Mesodermal cell (in vitro differentiated cells): ENCODE data around the gene PRDM16.

Source experiments
- H3K27ac ChIP-seq: 2 replicates; pipeline ENCODE4 v1.7.0; 2013; ENCODE audit warnings: mild to moderate bottlenecking, low read depth, low read length, moderate library complexity; ENCODE audit not compliant: severe bottlenecking
- H3K36me3 ChIP-seq: 2 replicates; pipeline ENCODE4 v1.7.1; 2013; ENCODE audit warnings: mild to moderate bottlenecking, low read length, moderate library complexity; ENCODE audit not compliant: control insufficient read depth, insufficient read depth
- H3K4me1 ChIP-seq: one replicate; pipeline ENCODE4 v1.7.1; 2013; ENCODE audit warnings: mild to moderate bottlenecking, low read length; ENCODE audit not compliant: insufficient read depth, control insufficient read depth, poor library complexity, severe bottlenecking
- H3K4me3 ChIP-seq: 2 replicates; pipeline ENCODE4 v1.7.0; 2013; ENCODE audit warnings: low read length, control low read depth, mild to moderate bottlenecking; ENCODE audit not compliant: insufficient read depth, poor library complexity, severe bottlenecking; ENCODE audit errors: extremely low read depth
- H3K9me3 ChIP-seq: 2 replicates; pipeline ENCODE4 v1.7.1; 2013; ENCODE audit warnings: mild to moderate bottlenecking, low read length, moderate library complexity; ENCODE audit not compliant: control insufficient read depth
- WGBS, 2 experiments: methylation state at CpG; one replicate each; pipeline ENCODE4 v1.1.5; 2013; ENCODE audit warnings: missing lambda C conversion rate in 2 of 2; ENCODE audit not compliant: insufficient coverage in 2 of 2; 5-methylcytosine and 5-hydroxymethylcytosine counted together

PRDM16 gene

GRCh38 chr1:3119725-3120124 lies 50.7 kb downstream of the PRDM16 start:
- Histone ChIP-seq H3K27ac (no peak overlapping the region), H3K36me3 (no peaks in the 10 kb centered on the region), H3K4me3 (no peak overlapping the region), H3K4me1 (peaks cover 25% of the 10 kb centered on the region), H3K9me3 (no peaks in the 10 kb centered on the region)
- WGBS, 2 experiments, result 79 to 90% methylated on average over 8 to 9 of the region's 10 CpGs

GRCh38 chr1:3120140-3120539 lies 51.1 kb downstream of the PRDM16 start:
- WGBS, 2 experiments, result 89 to 92% methylated on average over 15 to 17 of the region's 17 CpGs
- H3K4me1 ChIP-seq, result peaks cover 25% of the 10 kb centered on the region
- no peaks in the 10 kb centered on the region for H3K36me3 ChIP-seq

GRCh38 chr1:3120994-3121393 lies 52.0 kb downstream of the PRDM16 start:
- Histone ChIP-seq H3K27ac (no peak overlapping the region), H3K36me3 (no peaks in the 10 kb centered on the region), H3K4me3 (no peak overlapping the region), H3K4me1 (peaks cover 25% of the 10 kb centered on the region), H3K9me3 (no peaks in the 10 kb centered on the region)
- WGBS, 2 experiments, result 85 to 91% methylated on average over 9 to 12 of the region's 14 CpGs

More at GRCh38 chr1:3120140-3120539, 51.1 kb downstream of the PRDM16 start:
- Histone ChIP-seq H3K4me3 (no peak overlapping the region), H3K9me3 (no peaks in the 10 kb centered on the region), H3K27ac (no peak overlapping the region)

GRCh38 chr1:3121401-3122210 lies 52.6 kb downstream of the PRDM16 start:
- Histone ChIP-seq H3K4me3 (no peak overlapping the region), H3K9me3 (no peaks in the 10 kb centered on the region), H3K27ac (no peak overlapping the region), H3K36me3 (no peaks in the 10 kb centered on the region), H3K4me1 (peaks cover 25% of the 10 kb centered on the region)
- WGBS, 2 experiments, result 88 to 90% methylated on average over 36 to 37 of the region's 46 CpGs

DNA sequence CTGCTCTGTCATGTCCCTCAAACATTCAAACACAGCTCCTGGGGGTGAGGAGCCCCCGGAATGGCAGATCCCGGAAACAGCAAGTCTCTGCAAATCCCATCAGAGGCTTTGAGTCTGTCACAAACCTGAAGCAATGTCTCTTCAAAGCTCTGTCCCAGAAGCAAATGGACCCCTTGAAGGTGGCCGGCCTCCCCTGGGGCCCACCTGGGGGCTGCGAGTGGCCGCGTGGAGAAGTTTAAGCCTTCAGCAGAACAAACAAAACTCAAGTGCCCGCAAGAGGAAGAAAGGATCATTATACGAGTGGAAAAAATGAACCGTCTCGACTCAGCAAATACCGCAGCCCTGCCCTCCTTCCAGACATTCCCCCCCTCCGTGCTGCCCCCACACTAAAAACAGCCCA lies 53.3 kb downstream of the PRDM16 start:
- 80 to 82% methylated on average over 2 to 4 of the region's 12 CpGs for WGBS, 2 experiments
- Histone ChIP-seq H3K36me3 (no peaks in the 10 kb centered on the region), H3K4me3 (no peak overlapping the region), H3K4me1 (peaks cover 25% of the 10 kb centered on the region), H3K9me3 (no peaks in the 10 kb centered on the region), H3K27ac (no peak overlapping the region)

DNA sequence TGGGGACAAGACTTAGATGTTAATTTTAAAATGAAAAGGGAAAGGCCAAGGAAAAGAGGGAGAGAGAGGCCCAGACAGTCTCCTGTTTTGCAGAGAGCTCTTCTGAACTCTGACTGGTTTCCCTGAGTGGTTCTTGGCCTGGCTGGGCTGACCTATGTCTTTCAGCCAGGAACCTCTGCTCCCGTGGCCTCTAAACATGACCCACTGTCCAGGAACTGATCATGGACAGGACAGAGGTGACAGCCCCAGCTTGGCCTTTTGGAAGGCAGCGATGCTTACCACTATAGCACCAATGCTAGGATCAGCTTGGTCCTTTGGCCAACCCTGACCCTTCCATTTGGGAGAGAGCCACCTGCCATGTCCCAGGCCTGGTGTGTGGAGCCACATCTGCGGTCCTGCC lies 55.2 kb downstream of the PRDM16 start:
- Histone ChIP-seq H3K36me3 (no peaks in the 10 kb centered on the region), H3K4me1 (peaks cover 22% of the 10 kb centered on the region), H3K27ac (no peak overlapping the region), H3K9me3 (no peaks in the 10 kb centered on the region), H3K4me3 (no peak overlapping the region)
- WGBS, 2 experiments, result 87 to 96% methylated on average over 2 to 3 of the region's 3 CpGs

- Histone ChIP-seq H3K9me3 (no peaks in the 10 kb centered on the region), H3K4me3 (no peak overlapping the region), H3K4me1 (peaks cover 14% of the 10 kb centered on the region), H3K36me3 (no peaks in the 10 kb centered on the region), H3K27ac (no peak overlapping the region)
- WGBS, 2 experiments, result 93 to 94% methylated on average over 14 to 15 of the region's 15 CpGs
Observed at GRCh38 chr1:3125078-3125477, 56.1 kb downstream of the PRDM16 start.

GRCh38 chr1:3125546-3126368 lies 56.8 kb downstream of the PRDM16 start:
- 89% methylated on average over 46 of the region's 47 CpGs for WGBS, 2 experiments
- no peak overlapping the region for H3K27ac ChIP-seq
- H3K4me3 ChIP-seq, result no peak overlapping the region
- peaks cover 12% of the 10 kb centered on the region for H3K4me1 ChIP-seq
- H3K36me3 ChIP-seq, result no peaks in the 10 kb centered on the region
- no peaks in the 10 kb centered on the region for H3K9me3 ChIP-seq

DNA sequence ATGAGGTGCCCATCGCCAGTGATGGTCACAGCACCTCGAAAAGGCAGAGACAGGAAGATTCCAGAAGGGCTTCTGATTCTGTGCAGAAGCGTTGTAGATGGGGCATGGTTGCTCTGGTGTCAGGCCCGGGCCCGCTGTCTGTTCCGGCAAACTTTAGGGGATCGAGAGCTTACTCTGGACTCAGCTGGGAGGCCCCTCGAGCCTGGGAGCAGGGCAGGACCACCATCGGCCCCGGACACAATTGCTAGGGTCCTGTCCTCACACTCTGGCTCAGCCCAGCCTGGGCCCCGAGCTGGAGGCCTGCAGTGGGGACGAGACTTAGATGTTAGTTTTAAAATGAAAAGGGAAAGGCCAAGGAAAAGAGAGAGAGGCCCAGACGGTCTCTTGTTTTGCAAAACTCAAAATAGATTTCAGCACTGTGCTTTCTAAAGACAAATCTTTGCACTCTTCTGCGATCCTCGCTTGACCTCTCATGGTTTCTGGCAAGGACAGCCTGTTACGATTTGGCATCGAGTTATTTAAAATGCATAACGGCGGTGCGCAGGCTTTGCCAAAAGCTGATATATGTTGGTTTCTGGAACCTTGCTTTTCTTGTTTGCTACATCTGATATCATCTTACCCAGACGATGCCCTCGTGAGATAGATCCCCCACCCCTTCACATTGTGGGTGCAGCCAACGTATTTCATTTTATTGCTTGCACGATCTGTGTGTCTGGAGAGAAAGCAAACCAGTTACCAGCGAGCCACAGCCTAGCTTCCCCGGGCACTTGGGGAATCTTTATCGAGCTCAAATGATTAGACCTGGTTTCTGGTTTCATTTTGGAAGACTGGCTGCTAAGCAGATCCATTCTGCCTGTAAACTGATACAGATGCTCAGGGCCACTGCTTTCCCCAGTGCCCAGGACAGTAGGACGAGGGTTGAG lies 58.0 kb downstream of the PRDM16 start:
- H3K9me3 ChIP-seq, result no peaks in the 10 kb centered on the region
- H3K4me3 ChIP-seq, result no peak overlapping the region
- H3K36me3 ChIP-seq, result no peaks in the 10 kb centered on the region
- H3K4me1 ChIP-seq, result peaks cover 5% of the 10 kb centered on the region
- no peak overlapping the region for H3K27ac ChIP-seq
- 94 to 95% methylated on average over 24 to 28 of the region's 28 CpGs for WGBS, 2 experiments

- no peaks in the 10 kb centered on the region for H3K4me1 ChIP-seq
- no peaks in the 10 kb centered on the region for H3K36me3 ChIP-seq
- H3K27ac ChIP-seq, result no peak overlapping the region
- no peak overlapping the region for H3K4me3 ChIP-seq
- H3K9me3 ChIP-seq, result no peaks in the 10 kb centered on the region
- 84% methylated on average over 9 to 11 of the region's 12 CpGs for WGBS, 2 experiments
Observed at GRCh38 chr1:3127738-3128137, 58.7 kb downstream of the PRDM16 start.
